ENCODE measurements around the gene OVCA2. TPM values are rescaled to one million over a fixed set of nuclear protein-coding genes. Genes with fewer than 3 reads are reported as not detected.

The OVCA2 gene
- 10 to 100 TPM; 18.6 to 37.3 (median 35.0) TPM for total RNA-seq

- WGBS, 2 donors: 0% methylated on average over 51 to 61 of the region's 93 CpGs
- H3K36me3 ChIP-seq: peaks cover 0 to 58% (median 6%) of the 10 kb centered on the region in 3 donors
These were observed at the start of gene OVCA2 for GRCh38 chr17:2041561-2042389. TSS of gene OVCA2 (plus strand) at chr17:2042022. CDS start at chr17:2042048, 26 bp downstream.

DNA sequence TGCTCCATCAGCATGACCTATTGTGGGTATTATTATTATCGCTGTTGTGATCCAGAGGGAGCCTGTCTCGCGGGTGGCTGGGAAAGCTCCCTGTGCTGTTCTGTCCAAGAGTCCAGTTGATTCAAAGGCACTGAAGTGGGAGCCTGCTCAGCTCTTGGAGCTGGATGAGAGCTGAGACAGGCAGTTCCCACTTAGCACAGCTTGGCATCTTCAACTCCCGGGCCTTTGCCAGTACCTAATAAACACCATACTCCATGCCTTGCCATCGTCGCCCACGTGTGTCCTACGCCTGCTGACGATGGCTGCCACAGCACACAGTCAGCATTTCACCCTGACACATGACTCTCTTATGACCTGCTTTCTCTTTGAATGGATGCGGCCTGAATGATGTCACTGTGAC lies 49.3 kb upstream of the OVCA2 start:
- H3K4me1 ChIP-seq: peaks cover 0 to 15% (median under 1%) of the 10 kb centered on the region in 4 donors
- 67 to 71% methylated on average over 10 of the region's 10 CpGs for WGBS, 2 donors
- H3K36me3 ChIP-seq: no peaks in the 10 kb centered on the region
- TF ChIP-seq CTCF (IDR thresholded peaks at IDR 0.05) (no peak), EP300 (IDR thresholded peaks at IDR 0.05) (no peak), POLR2A (IDR thresholded peaks at IDR 0.05) (no peak)
- H3K9me3 ChIP-seq: no peaks in the 10 kb centered on the region
- peaks cover 0 to 38% of the 10 kb centered on the region in 2 donors for H3K27me3 ChIP-seq
- no peak for DNase-seq (ENCODE audit: low spot score in 2 of 2)
- no peak overlapping the region for H3K27ac ChIP-seq
- no peak overlapping the region for H3K4me3 ChIP-seq

More at GRCh38 chr17:2041561-2042389, at the start of gene OVCA2:
- Histone ChIP-seq H3K4me3 (peak within 1 kb of the TSS; percentile 59 to 91 (median 74)), H3K4me1 (peaks cover 0 to 35% (median 17%) of the 10 kb centered on the region in 4 donors), H3K9me3 (no peaks in the 10 kb centered on the region), H3K27ac (peak within 1 kb of the TSS; percentile 74 to 94 (median 90)), H3K27me3 (no peaks in the 10 kb centered on the region)
- DNase-seq (ENCODE audit: low spot score in 2 of 2): peak; percentile 84 to 88
- TF ChIP-seq POLR2A (IDR thresholded peaks at IDR 0.05): peak in 1 of 2 donors; percentile 73
- peak; percentile 32 to 78 (median 59) for TF ChIP-seq CTCF (IDR thresholded peaks at IDR 0.05)
- TF ChIP-seq EP300 (IDR thresholded peaks at IDR 0.05): peak; percentile 86 to 91

GRCh38 chr17:1994707-1995106 lies 47.1 kb upstream of the OVCA2 start:
- Histone ChIP-seq H3K27me3 (peaks cover 0 to 44% of the 10 kb centered on the region in 2 donors), H3K9me3 (no peaks in the 10 kb centered on the region), H3K4me1 (peaks cover 0 to 29% (median 13%) of the 10 kb centered on the region in 4 donors), H3K36me3 (no peaks in the 10 kb centered on the region), H3K27ac (no peak overlapping the region), H3K4me3 (no peak overlapping the region)
- WGBS, 2 donors: 96% methylated on average over 4 of the region's 4 CpGs
- no peak for DNase-seq (ENCODE audit: low spot score in 2 of 2)
- TF ChIP-seq POLR2A (IDR thresholded peaks at IDR 0.05): no peak
- TF ChIP-seq CTCF (IDR thresholded peaks at IDR 0.05): no peak
- TF ChIP-seq EP300 (IDR thresholded peaks at IDR 0.05): no peak

DNA sequence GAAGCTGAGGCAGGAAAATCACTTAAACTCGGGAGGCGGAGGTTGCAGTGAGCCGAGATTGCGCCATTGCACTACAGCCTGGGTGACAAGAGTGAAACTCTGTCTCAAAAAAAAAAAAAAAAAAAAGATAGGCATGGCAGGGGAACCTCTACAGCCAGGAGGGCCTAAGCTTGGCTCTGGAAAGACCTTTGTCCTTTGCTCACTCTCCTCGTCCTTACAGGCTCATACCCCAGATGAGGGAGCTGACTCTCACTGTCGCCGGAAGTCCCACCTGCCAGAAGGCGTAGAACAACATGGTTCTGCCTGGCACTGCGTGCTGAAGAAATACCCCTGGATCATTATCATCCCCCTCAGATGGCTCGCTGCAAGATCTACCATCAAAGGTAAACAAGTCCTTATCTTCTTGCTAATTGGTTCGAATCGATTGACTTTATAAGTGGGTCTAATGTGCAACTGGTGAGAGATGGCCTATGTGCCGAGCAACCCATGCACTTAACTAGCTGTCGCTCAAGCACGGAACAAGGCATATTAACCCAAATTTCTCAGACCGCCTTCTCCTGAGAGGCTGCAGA lies 46.4 kb upstream of the OVCA2 start:
- Histone ChIP-seq H3K36me3 (no peaks in the 10 kb centered on the region), H3K27me3 (peaks cover 0 to 44% of the 10 kb centered on the region in 2 donors), H3K4me3 (no peak overlapping the region), H3K27ac (no peak overlapping the region), H3K4me1 (peaks cover 0 to 36% (median 18%) of the 10 kb centered on the region in 4 donors), H3K9me3 (no peaks in the 10 kb centered on the region)
- no peak for DNase-seq (ENCODE audit: low spot score in 2 of 2)
- 90 to 95% methylated on average over 16 of the region's 16 CpGs for WGBS, 2 donors
- no peak for TF ChIP-seq EP300 (IDR thresholded peaks at IDR 0.05)
- TF ChIP-seq CTCF (IDR thresholded peaks at IDR 0.05): no peak
- no peak for TF ChIP-seq POLR2A (IDR thresholded peaks at IDR 0.05)
